ENCODE measurements around the gene CASP7.

Gene CASP7

DNA sequence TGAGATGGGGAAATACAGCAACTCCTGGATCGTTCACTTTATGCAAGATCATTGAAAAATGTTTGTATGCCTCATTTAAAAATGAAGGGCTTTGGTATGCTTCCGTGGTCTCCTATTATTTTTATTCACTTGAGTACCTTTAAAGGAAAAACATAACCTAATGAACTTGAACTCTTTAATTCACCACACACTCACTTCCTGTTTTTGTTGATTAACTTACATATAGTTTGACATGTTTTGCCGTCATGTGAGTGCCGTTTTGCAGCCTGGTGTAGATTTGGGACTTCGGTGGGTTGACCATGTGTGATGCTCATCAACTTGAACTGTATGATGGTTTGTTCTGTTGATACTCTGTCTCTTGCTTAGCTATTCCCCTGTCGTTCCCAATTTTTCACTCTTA is 28.9 kb downstream of the CASP7 start:
- Histone ChIP-seq H3K9ac (ENCODE audit: low read length) (no peak overlapping the region), H2AFZ (ENCODE audit: low read depth, low read length, severe bottlenecking) (no peak overlapping the region), H3K4me2 (ENCODE audit: low read depth, low read length, poor library complexity, severe bottlenecking) (no peak overlapping the region), H3K4me3 (ENCODE audit: insufficient read depth, low read length, poor library complexity, severe bottlenecking) (no peak overlapping the region), H3K27me3 (ENCODE audit: low read length) (no peaks in the 10 kb centered on the region), H3K79me2 (ENCODE audit: insufficient read depth, low read length) (no peaks in the 10 kb centered on the region), H3K9me2 (replicated peaks; ENCODE audit: insufficient read depth, low read length) (no peaks in the 10 kb centered on the region), H3F3A (ENCODE audit: insufficient read depth) (no peaks in the 10 kb centered on the region), H4K20me1 (ENCODE audit: low read depth, low read length) (no peaks in the 10 kb centered on the region), H3K36me3 (ENCODE audit: low read length) (no peaks in the 10 kb centered on the region), H3K9me3 (ENCODE audit: insufficient read depth, low read length) (no peaks in the 10 kb centered on the region), H3K27ac (ENCODE audit: low read depth, low read length) (no peak overlapping the region)
- TF ChIP-seq EZH2phosphoT487 (conservative IDR thresholded peaks at IDR 0.05; ENCODE audit: low read length), result no peak
- TF ChIP-seq, protein P1, sequence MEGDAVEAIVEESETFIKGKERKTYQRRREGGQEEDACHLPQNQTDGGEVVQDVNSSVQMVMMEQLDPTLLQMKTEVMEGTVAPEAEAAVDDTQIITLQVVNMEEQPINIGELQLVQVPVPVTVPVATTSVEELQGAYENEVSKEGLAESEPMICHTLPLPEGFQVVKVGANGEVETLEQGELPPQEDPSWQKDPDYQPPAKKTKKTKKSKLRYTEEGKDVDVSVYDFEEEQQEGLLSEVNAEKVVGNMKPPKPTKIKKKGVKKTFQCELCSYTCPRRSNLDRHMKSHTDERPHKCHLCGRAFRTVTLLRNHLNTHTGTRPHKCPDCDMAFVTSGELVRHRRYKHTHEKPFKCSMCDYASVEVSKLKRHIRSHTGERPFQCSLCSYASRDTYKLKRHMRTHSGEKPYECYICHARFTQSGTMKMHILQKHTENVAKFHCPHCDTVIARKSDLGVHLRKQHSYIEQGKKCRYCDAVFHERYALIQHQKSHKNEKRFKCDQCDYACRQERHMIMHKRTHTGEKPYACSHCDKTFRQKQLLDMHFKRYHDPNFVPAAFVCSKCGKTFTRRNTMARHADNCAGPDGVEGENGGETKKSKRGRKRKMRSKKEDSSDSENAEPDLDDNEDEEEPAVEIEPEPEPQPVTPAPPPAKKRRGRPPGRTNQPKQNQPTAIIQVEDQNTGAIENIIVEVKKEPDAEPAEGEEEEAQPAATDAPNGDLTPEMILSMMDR (IDR thresholded peaks at IDR 0.05; ENCODE audit: insufficient read depth, low read length, poor library complexity, severe bottlenecking), result no peak

DNA sequence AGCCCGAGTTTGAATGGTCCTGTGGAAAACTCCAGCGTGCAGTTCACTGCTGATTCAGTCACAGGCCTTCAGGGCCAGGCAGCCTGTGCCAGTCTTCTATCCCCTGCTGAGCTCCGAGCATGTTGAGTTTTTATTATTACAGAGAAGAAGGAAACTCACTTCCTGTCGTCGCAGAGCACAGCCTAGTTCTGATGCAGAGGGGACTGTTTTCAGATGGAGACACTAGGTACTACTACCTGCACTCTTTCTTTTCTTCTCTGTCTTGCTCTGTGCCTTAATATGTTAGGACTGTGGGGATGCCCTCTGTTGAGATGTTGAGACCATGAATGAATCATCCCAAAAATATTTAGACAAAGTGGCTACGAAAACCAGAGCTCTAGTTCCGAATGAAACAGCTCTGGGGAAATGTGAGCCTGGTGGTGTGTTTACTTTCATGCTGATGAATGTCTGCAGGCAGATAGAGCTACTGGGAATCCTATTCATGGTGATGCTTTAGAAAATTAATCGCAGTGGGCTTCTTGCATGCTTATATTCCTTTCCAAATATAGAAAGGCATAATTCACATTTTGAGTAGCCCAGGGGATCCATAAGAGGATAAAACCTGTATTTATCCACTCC is 29.6 kb downstream of the CASP7 start:
- Histone ChIP-seq H3F3A (ENCODE audit: insufficient read depth) (no peaks in the 10 kb centered on the region), H3K36me3 (ENCODE audit: low read length) (no peaks in the 10 kb centered on the region), H3K4me3 (ENCODE audit: insufficient read depth, low read length, poor library complexity, severe bottlenecking) (no peak overlapping the region), H3K4me2 (ENCODE audit: low read depth, low read length, poor library complexity, severe bottlenecking) (no peak overlapping the region), H4K20me1 (ENCODE audit: low read depth, low read length) (no peaks in the 10 kb centered on the region), H3K27ac (ENCODE audit: low read depth, low read length) (no peak overlapping the region), H3K79me2 (ENCODE audit: insufficient read depth, low read length) (no peaks in the 10 kb centered on the region), H3K9ac (ENCODE audit: low read length) (no peak overlapping the region), H3K9me2 (replicated peaks; ENCODE audit: insufficient read depth, low read length) (no peaks in the 10 kb centered on the region), H3K27me3 (ENCODE audit: low read length) (no peaks in the 10 kb centered on the region), H2AFZ (ENCODE audit: low read depth, low read length, severe bottlenecking) (no peak overlapping the region), H3K9me3 (ENCODE audit: insufficient read depth, low read length) (no peaks in the 10 kb centered on the region)
- no peak for TF ChIP-seq EZH2phosphoT487 (conservative IDR thresholded peaks at IDR 0.05; ENCODE audit: low read length)
- TF ChIP-seq, protein P1 (IDR thresholded peaks at IDR 0.05; ENCODE audit: insufficient read depth, low read length, poor library complexity, severe bottlenecking), result no peak

GRCh38 chr10:113711142-113711541 is 31.4 kb downstream of the CASP7 start:
- H3K27ac ChIP-seq (ENCODE audit: low read depth, low read length), result no peak overlapping the region
- H3K36me3 ChIP-seq (ENCODE audit: low read length), result no peaks in the 10 kb centered on the region
- no peak overlapping the region for H3K4me3 ChIP-seq (ENCODE audit: insufficient read depth, low read length, poor library complexity, severe bottlenecking)
- H3K27me3 ChIP-seq (ENCODE audit: low read length), result no peaks in the 10 kb centered on the region
- no peak overlapping the region for H2AFZ ChIP-seq (ENCODE audit: low read depth, low read length, severe bottlenecking)
- no peaks in the 10 kb centered on the region for H3F3A ChIP-seq (ENCODE audit: insufficient read depth)
- H3K9ac ChIP-seq (ENCODE audit: low read length), result no peak overlapping the region
- H3K4me2 ChIP-seq (ENCODE audit: low read depth, low read length, poor library complexity, severe bottlenecking), result no peak overlapping the region
- TF ChIP-seq, protein P1 (IDR thresholded peaks at IDR 0.05; ENCODE audit: insufficient read depth, low read length, poor library complexity, severe bottlenecking), result no peak
- H3K9me2 ChIP-seq (replicated peaks; ENCODE audit: insufficient read depth, low read length), result no peaks in the 10 kb centered on the region
- no peaks in the 10 kb centered on the region for H3K79me2 ChIP-seq (ENCODE audit: insufficient read depth, low read length)
- no peaks in the 10 kb centered on the region for H4K20me1 ChIP-seq (ENCODE audit: low read depth, low read length)
- no peaks in the 10 kb centered on the region for H3K9me3 ChIP-seq (ENCODE audit: insufficient read depth, low read length)

Data from SU-DHL-6 (cell line).